ENCODE results near the gene TCF7L2. TPM values are rescaled to one million over a fixed set of nuclear protein-coding genes. Genes with fewer than 3 reads are reported as not detected.

TCF7L2 gene
- total RNA-seq, 2 experiments from 2014 or later = 1.3 to 8.5 TPM

- ChIA-PET CTCF (ENCODE audit: unreplicated experiment) (no interaction called here), POLR2A (no interaction called here)
- H3K9me3 ChIP-seq (ENCODE audit: low read length) = no peaks in the 10 kb centered on the region
- TF ChIP-seq CTCF (conservative IDR thresholded peaks at IDR 0.05; ENCODE audit: low read length) (no peak), EZH2phosphoT487 (IDR thresholded peaks at IDR 0.05; ENCODE audit: borderline replicate concordance, low read depth, low read length) (no peak)
- no peak overlapping the region for H3K4me2 ChIP-seq (ENCODE audit: low read length)
- H3K36me3 ChIP-seq (ENCODE audit: insufficient read depth, low read length) = no peaks in the 10 kb centered on the region
- no peaks in the 10 kb centered on the region for H3K79me2 ChIP-seq (ENCODE audit: insufficient read depth, low read depth, low read length)
- H3K4me3 ChIP-seq (ENCODE audit: low read depth, low read length, poor library complexity, severe bottlenecking) = no peak overlapping the region
- no peak overlapping the region for H3K27ac ChIP-seq (ENCODE audit: low read depth, low read length, poor library complexity, severe bottlenecking)
- no peaks in the 10 kb centered on the region for H3K9me2 ChIP-seq (ENCODE audit: insufficient read depth, low read length)
- intact Hi-C loops (cut with micrococcal nuclease; ENCODE audit: unreplicated experiment) = no loop called here
- no peaks in the 10 kb centered on the region for H3K4me1 ChIP-seq (ENCODE audit: insufficient read depth, low read length, poor library complexity, severe bottlenecking)
- H4K20me1 ChIP-seq (ENCODE audit: insufficient read depth, low read length) = no peaks in the 10 kb centered on the region
- BruUV-seq (replicated peaks) = no TSS peak
- H2AFZ ChIP-seq (ENCODE audit: low read length) = no peak overlapping the region
- no peak for DNase-seq (ENCODE audit: low spot score)
Observed at GRCh38 chr10:113023017-113023416, 73.0 kb downstream of the TCF7L2 start.

GRCh38 chr10:113024930-113025329 is 74.9 kb downstream of the TCF7L2 start:
- Histone ChIP-seq H3K4me1 (ENCODE audit: insufficient read depth, low read length, poor library complexity, severe bottlenecking) (no peaks in the 10 kb centered on the region), H3K36me3 (ENCODE audit: insufficient read depth, low read length) (no peaks in the 10 kb centered on the region), H2AFZ (ENCODE audit: low read length) (no peak overlapping the region), H3K9me2 (ENCODE audit: insufficient read depth, low read length) (no peaks in the 10 kb centered on the region), H3K9me3 (ENCODE audit: low read length) (no peaks in the 10 kb centered on the region), H4K20me1 (ENCODE audit: insufficient read depth, low read length) (no peaks in the 10 kb centered on the region), H3K4me3 (ENCODE audit: low read depth, low read length, poor library complexity, severe bottlenecking) (no peak overlapping the region), H3K4me2 (ENCODE audit: low read length) (no peak overlapping the region), H3K79me2 (ENCODE audit: insufficient read depth, low read depth, low read length) (no peaks in the 10 kb centered on the region), H3K27ac (ENCODE audit: low read depth, low read length, poor library complexity, severe bottlenecking) (no peak overlapping the region)
- DNase-seq (ENCODE audit: low spot score) = no peak
- POLR2A ChIA-PET = interaction anchor here (0.6 kb wide), 1 partner anchor 1562 kb away, joined by 6 read pairs; no protein-coding TSS in a partner anchor
- no TSS peak for BruUV-seq (replicated peaks)
- CTCF ChIA-PET (ENCODE audit: unreplicated experiment) = no interaction called here
- no peak for TF ChIP-seq CTCF (conservative IDR thresholded peaks at IDR 0.05; ENCODE audit: low read length)
- TF ChIP-seq EZH2phosphoT487 (IDR thresholded peaks at IDR 0.05; ENCODE audit: borderline replicate concordance, low read depth, low read length) = no peak
- intact Hi-C loops (cut with micrococcal nuclease; ENCODE audit: unreplicated experiment) = no loop called here

GRCh38 chr10:113025487-113025886 is 75.4 kb downstream of the TCF7L2 start:
- ChIA-PET POLR2A (no interaction called here), CTCF (ENCODE audit: unreplicated experiment) (no interaction called here)
- Histone ChIP-seq H3K36me3 (ENCODE audit: insufficient read depth, low read length) (no peaks in the 10 kb centered on the region), H3K4me1 (ENCODE audit: insufficient read depth, low read length, poor library complexity, severe bottlenecking) (no peaks in the 10 kb centered on the region), H3K9me3 (ENCODE audit: low read length) (no peaks in the 10 kb centered on the region), H2AFZ (ENCODE audit: low read length) (no peak overlapping the region), H3K79me2 (ENCODE audit: insufficient read depth, low read depth, low read length) (no peaks in the 10 kb centered on the region), H3K27ac (ENCODE audit: low read depth, low read length, poor library complexity, severe bottlenecking) (no peak overlapping the region), H3K9me2 (ENCODE audit: insufficient read depth, low read length) (no peaks in the 10 kb centered on the region), H4K20me1 (ENCODE audit: insufficient read depth, low read length) (no peaks in the 10 kb centered on the region), H3K4me2 (ENCODE audit: low read length) (no peak overlapping the region), H3K4me3 (ENCODE audit: low read depth, low read length, poor library complexity, severe bottlenecking) (no peak overlapping the region)
- no peak for TF ChIP-seq CTCF (conservative IDR thresholded peaks at IDR 0.05; ENCODE audit: low read length)
- no peak for TF ChIP-seq EZH2phosphoT487 (IDR thresholded peaks at IDR 0.05; ENCODE audit: borderline replicate concordance, low read depth, low read length)
- intact Hi-C loops (cut with micrococcal nuclease; ENCODE audit: unreplicated experiment) = no loop called here
- BruUV-seq (replicated peaks) = no TSS peak
- no peak for DNase-seq (ENCODE audit: low spot score)
